HCT116 (cell line): ENCODE measurements around the gene ABRACL. TPM values are rescaled to one million over a fixed set of nuclear protein-coding genes. Genes with fewer than 3 reads are reported as not detected.

Experiments
- ATAC-seq: fragments of 200-7000 bp; cut with Tn5 transposase; 2 replicates; pipeline ENCODE4 v1.9.1; 2020; ENCODE audit warnings: mild to moderate bottlenecking, moderate library complexity
- BruUV-seq: library from RNA; stranded (reverse); fragments of 400-500 nt; replicated peaks from 2 replicates; lab custom pipeline; 2021; lab: Mats Ljungman, UMichigan
- CTCF ChIA-PET: fragments of 300-600 bp; sonication (Branson Sonifier 250); formaldehyde crosslinking; loops from one replicate; lab custom pipeline; 2021; ENCODE audit warnings: antibody characterized with exemption; lab: Charles Lee
- POLR2A ChIA-PET: fragments of 300-600, 350-600 bp; sonication (Branson Sonifier 250); formaldehyde crosslinking; loops from one replicate; lab custom pipeline; 2021; ENCODE audit warnings: antibody characterized with exemption; lab: Charles Lee
- RAD21 ChIA-PET, 2 experiments: fragments of 300-600 bp; sonication (Branson Sonifier 250); formaldehyde crosslinking; loops; one replicate each; lab custom pipeline; 2023; ENCODE audit warnings: low total read pairs in 2 of 2; ENCODE audit not compliant: uncharacterized antibody in 2 of 2, unreplicated experiment in 2 of 2, low non-redundant PET in 1 of 2; lab: Charles Lee
- DNase-seq: peaks from one replicate; pipeline ENCODE4 v3.0.0-alpha.2; 2010; ENCODE audit warnings: low read depth, low spot score
- H2AFZ ChIP-seq: fragments of 200-600 bp; shearing (Covaris generic), sonication (generic); 2 replicates; pipeline ENCODE4 v1.6.1; 2017; ENCODE audit warnings: low read depth, mixed run types, mixed read lengths, antibody characterized with exemption, low read length; ENCODE audit not compliant: poor library complexity, severe bottlenecking
- H3K27ac ChIP-seq: 2 replicates; pipeline ENCODE4 v1.5.1; 2012; ENCODE audit warnings: low read depth, low read length
- H3K27me3 ChIP-seq: fragments of 200-600 bp; sonication (generic); 2 replicates; pipeline ENCODE4 v1.6.1; 2016; ENCODE audit warnings: mixed run types, low read length, mixed read lengths; ENCODE audit not compliant: insufficient read depth
- H3K36me3 ChIP-seq, 2 experiments: fragments of 200-500 bp in 1 of 2; fragments of 200-600 bp in 1 of 2; sonication (Bioruptor generic) in 1 of 2; sonication (generic) in 1 of 2; 2 replicates each; pipeline versions ENCODE4 v1.5.1 to v1.6.1; 2014 to 2016; ENCODE audit warnings: low read length in 2 of 2, inconsistent platforms in 1 of 2, mixed read lengths in 1 of 2, mixed run types in 1 of 2; ENCODE audit not compliant: insufficient read depth in 2 of 2, control insufficient read depth in 1 of 2
- H3K4me1 ChIP-seq, 2 experiments: fragments of 200-600 bp in 1 of 2; sonication (generic) in 1 of 2; 2 replicates each; pipeline versions ENCODE4 v1.5.1 to v1.6.1; 2012 to 2017; ENCODE audit warnings: low read length in 2 of 2, inconsistent platforms in 1 of 2, mild to moderate bottlenecking in 1 of 2, mixed read lengths in 1 of 2, mixed run types in 1 of 2, moderate library complexity in 1 of 2; ENCODE audit not compliant: insufficient read depth in 2 of 2, control insufficient read depth in 1 of 2
- H3K4me2 ChIP-seq: fragments of 200-600 bp; sonication (generic); 2 replicates; pipeline ENCODE4 v1.6.1; 2017; ENCODE audit warnings: mixed run types, low read length, mixed read lengths
- H3K4me3 ChIP-seq, 2 experiments: fragments of 200-600 bp in 1 of 2; sonication (generic) in 1 of 2; replicated peaks in 1 of 2; 2 replicates each; pipeline ENCODE4 v1.5.1; 2011 to 2016; ENCODE audit warnings: low read length in 2 of 2, control low read depth in 1 of 2, low read depth in 1 of 2, mild to moderate bottlenecking in 1 of 2, mixed read lengths in 1 of 2, mixed run types in 1 of 2
- H3K79me2 ChIP-seq: fragments of 200-600 bp; sonication (generic); 2 replicates; pipeline ENCODE4 v1.6.1; 2017; ENCODE audit warnings: mild to moderate bottlenecking, mixed run types, low read length, moderate library complexity, mixed read lengths; ENCODE audit not compliant: insufficient read depth
- H3K9ac ChIP-seq: fragments of 200-600 bp; sonication (generic); 2 replicates; pipeline ENCODE4 v1.6.1; 2016; ENCODE audit warnings: low read length, mixed read lengths
- H3K9me2 ChIP-seq: fragments of 200-600 bp; sonication (generic), shearing (Covaris generic); 2 replicates; pipeline ENCODE4 v1.6.1; 2017; ENCODE audit warnings: mixed run types, mild to moderate bottlenecking, moderate library complexity; ENCODE audit not compliant: insufficient read depth
- H3K9me3 ChIP-seq, 2 experiments: fragments of 200-500 bp in 1 of 2; fragments of 200-600 bp in 1 of 2; sonication (Bioruptor generic) in 1 of 2; sonication (generic) in 1 of 2; 2 replicates each; pipeline ENCODE4 v1.6.1; 2014 to 2017; ENCODE audit warnings: low read length in 2 of 2, mixed read lengths in 2 of 2, inconsistent platforms in 1 of 2, low read depth in 1 of 2, mild to moderate bottlenecking in 1 of 2, mixed run types in 1 of 2, moderate library complexity in 1 of 2; ENCODE audit not compliant: control insufficient read depth in 1 of 2, insufficient read depth in 1 of 2
- H4K20me1 ChIP-seq: fragments of 200-600 bp; sonication (generic), shearing (Covaris generic); 2 replicates; pipeline ENCODE4 v1.6.1; 2017; ENCODE audit warnings: mixed run types, mild to moderate bottlenecking, moderate library complexity; ENCODE audit not compliant: insufficient read depth
- ATF3 ChIP-seq: IDR thresholded peaks from 2 replicates; pipeline ENCODE4 v1.6.1; 2012
- CBX3 ChIP-seq: IDR thresholded peaks from 2 replicates; pipeline ENCODE4 v1.6.1; 2012; ENCODE audit warnings: low read depth
- EGR1 ChIP-seq: IDR thresholded peaks from 2 replicates; pipeline ENCODE4 v1.6.1; 2012; ENCODE audit warnings: low read depth
- ELF1 ChIP-seq: IDR thresholded peaks from 2 replicates; pipeline ENCODE4 v1.6.1; 2012; ENCODE audit warnings: low read depth, borderline replicate concordance
- FOSL1 ChIP-seq: IDR thresholded peaks from 2 replicates; pipeline ENCODE4 v1.6.1; 2012; ENCODE audit warnings: low read depth
- POLR2AphosphoS5 ChIP-seq: IDR thresholded peaks from 2 replicates; pipeline ENCODE4 v1.6.1; 2011; ENCODE audit warnings: mild to moderate bottlenecking, low read depth, low read length, moderate library complexity
- RAD21 ChIP-seq: IDR thresholded peaks from 2 replicates; pipeline ENCODE4 v1.6.1; 2012; ENCODE audit warnings: low read depth, mild to moderate bottlenecking
- TCF7L2 ChIP-seq: IDR thresholded peaks from 2 replicates; pipeline ENCODE4 v1.7.0; 2011; ENCODE audit warnings: borderline replicate concordance, inconsistent platforms; ENCODE audit not compliant: insufficient read depth, insufficient read length; ENCODE audit errors: extremely low read depth
- YY1 ChIP-seq: IDR thresholded peaks from 2 replicates; pipeline ENCODE4 v1.6.1; 2011; ENCODE audit warnings: low read length, low read depth, moderate library complexity, mild to moderate bottlenecking; ENCODE audit not compliant: insufficient replicate concordance; ENCODE audit errors: extremely low read depth
- ZBTB33 ChIP-seq: IDR thresholded peaks from 2 replicates; pipeline ENCODE4 v1.6.1; 2011; ENCODE audit warnings: mild to moderate bottlenecking, low read length, moderate library complexity; ENCODE audit not compliant: insufficient replicate concordance; ENCODE audit errors: extremely low read depth
- ZFX ChIP-seq: fragments of 450-650 bp; IDR thresholded peaks from 2 replicates; pipeline ENCODE4 v1.6.1; 2017
- intact Hi-C: fragments of 100-400 bp; cut with micrococcal nuclease; formaldehyde crosslinking; loops from 2 replicates; pipeline ENCODE4 v1.10.0; 2022
- total RNA-seq: library from RNA; stranded (reverse); gene quantifications from one replicate; pipeline ENCODE4 v1.2.1, GENCODE V29; 2021; ENCODE audit not compliant: unreplicated experiment
- TF ChIP-seq, protein P1 (sequence below), 3 experiments: fragments of 200-600 bp in 1 of 3; sonication (generic) in 1 of 3; IDR thresholded peaks in 2 of 3; conservative IDR thresholded peaks in 1 of 3; 2 replicates each; pipeline ENCODE4 v1.5.1; 2012 to 2017; ENCODE audit warnings: low read depth in 2 of 3, low read length in 2 of 3, antibody characterized with exemption in 1 of 3, borderline replicate concordance in 1 of 3, control low read depth in 1 of 3, mild to moderate bottlenecking in 1 of 3, mixed read lengths in 1 of 3, mixed run types in 1 of 3, moderate library complexity in 1 of 3; ENCODE audit not compliant: insufficient read depth in 1 of 3

ABRACL gene
- total RNA-seq, 1 experiment from 2014 or later = 47.4 TPM

DNA sequence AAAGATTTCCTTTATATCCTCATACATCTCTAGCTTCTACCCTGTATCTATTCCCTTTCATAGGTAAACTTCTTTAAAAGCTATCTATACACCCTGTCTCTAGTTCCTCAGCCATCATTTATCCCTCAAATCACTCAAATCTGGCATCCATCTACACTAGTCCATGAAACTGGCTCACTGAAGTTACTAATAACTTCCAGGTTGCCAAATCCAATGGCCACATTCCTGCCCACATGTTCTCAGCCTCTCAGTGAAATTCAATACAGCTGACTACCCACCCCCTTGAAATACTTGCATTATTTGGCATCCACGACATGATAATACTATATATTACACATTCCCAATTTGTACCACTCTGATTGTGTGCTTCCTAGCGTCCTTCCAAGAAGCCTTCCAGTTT is 49.2 kb upstream of the ABRACL start:
- H3K9ac ChIP-seq = no peak overlapping the region
- ChIA-PET CTCF (no interaction called here), RAD21 (no interaction called here), POLR2A (no interaction called here)
- no peak overlapping the region for H2AFZ ChIP-seq
- no peak overlapping the region for H3K4me2 ChIP-seq
- DNase-seq (no peak), ATAC-seq (no peak)
- peaks cover 0 to 12% of the 10 kb centered on the region in 2 experiments; a peak in 2 of 4 replicates for H3K4me1 ChIP-seq
- H3K36me3 ChIP-seq = no peaks in the 10 kb centered on the region
- H3K9me2 ChIP-seq = no peaks in the 10 kb centered on the region
- H3K27me3 ChIP-seq = no peaks in the 10 kb centered on the region
- no peaks in the 10 kb centered on the region for H3K9me3 ChIP-seq
- TF ChIP-seq, protein P1, sequence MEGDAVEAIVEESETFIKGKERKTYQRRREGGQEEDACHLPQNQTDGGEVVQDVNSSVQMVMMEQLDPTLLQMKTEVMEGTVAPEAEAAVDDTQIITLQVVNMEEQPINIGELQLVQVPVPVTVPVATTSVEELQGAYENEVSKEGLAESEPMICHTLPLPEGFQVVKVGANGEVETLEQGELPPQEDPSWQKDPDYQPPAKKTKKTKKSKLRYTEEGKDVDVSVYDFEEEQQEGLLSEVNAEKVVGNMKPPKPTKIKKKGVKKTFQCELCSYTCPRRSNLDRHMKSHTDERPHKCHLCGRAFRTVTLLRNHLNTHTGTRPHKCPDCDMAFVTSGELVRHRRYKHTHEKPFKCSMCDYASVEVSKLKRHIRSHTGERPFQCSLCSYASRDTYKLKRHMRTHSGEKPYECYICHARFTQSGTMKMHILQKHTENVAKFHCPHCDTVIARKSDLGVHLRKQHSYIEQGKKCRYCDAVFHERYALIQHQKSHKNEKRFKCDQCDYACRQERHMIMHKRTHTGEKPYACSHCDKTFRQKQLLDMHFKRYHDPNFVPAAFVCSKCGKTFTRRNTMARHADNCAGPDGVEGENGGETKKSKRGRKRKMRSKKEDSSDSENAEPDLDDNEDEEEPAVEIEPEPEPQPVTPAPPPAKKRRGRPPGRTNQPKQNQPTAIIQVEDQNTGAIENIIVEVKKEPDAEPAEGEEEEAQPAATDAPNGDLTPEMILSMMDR (IDR thresholded peaks at IDR 0.05 in 2 of 3, conservative IDR thresholded peaks at IDR 0.05 in 1 of 3; ENCODE audit: borderline replicate concordance in 1 of 3, insufficient read depth in 1 of 3, low read depth in 2 of 3, low read length in 2 of 3) = no peak
- TF ChIP-seq POLR2AphosphoS5 = no peak
- TF ChIP-seq ELF1 = no peak
- TF ChIP-seq TCF7L2 = no peak
- TF ChIP-seq RAD21 = no peak
- TF ChIP-seq ATF3 = no peak
- TF ChIP-seq ZFX = no peak
- no peak for TF ChIP-seq EGR1
- TF ChIP-seq FOSL1 = no peak
- TF ChIP-seq ZBTB33 = no peak
- TF ChIP-seq YY1 = no peak
- no peak for TF ChIP-seq CBX3
- BruUV-seq = no TSS peak
- peaks cover 26% of the 10 kb centered on the region; the same call in 1 of the 2 replicates for H4K20me1 ChIP-seq
- H3K27ac ChIP-seq = no peak overlapping the region
- peaks cover 99% of the 10 kb centered on the region for H3K79me2 ChIP-seq
- intact Hi-C loops = no loop called here
- no peak overlapping the region for H3K4me3 ChIP-seq
